Measurements from ENCODE around the gene RXFP4.
"Not testable (repeated sequence)": the region's sequence is repeated elsewhere in the genome, so short reads cannot be mapped to it uniquely, and the experiment has no call there.

The RXFP4 gene

GRCh38 chr1:155940993-155941844 is at the start of gene RXFP4:
Gene RXFP4, plus strand, starts transcription at chr1:155941638. Its CDS starts 72 bp downstream, at chr1:155941710.
- no peak for TF ChIP-seq CTCF (conservative IDR thresholded peaks at IDR 0.05)
- peak within 1 kb of the TSS; percentile 98 for H3K27ac ChIP-seq

GRCh38 chr1:155892796-155893195 is 48.6 kb upstream of the RXFP4 start:
- H3K27ac ChIP-seq: no peak overlapping the region
- TF ChIP-seq CTCF (conservative IDR thresholded peaks at IDR 0.05): no peak

- no peak overlapping the region for H3K27ac ChIP-seq
- TF ChIP-seq CTCF (conservative IDR thresholded peaks at IDR 0.05): no peak
Observed at GRCh38 chr1:155893389-155894142, 47.9 kb upstream of the RXFP4 start.

DNA sequence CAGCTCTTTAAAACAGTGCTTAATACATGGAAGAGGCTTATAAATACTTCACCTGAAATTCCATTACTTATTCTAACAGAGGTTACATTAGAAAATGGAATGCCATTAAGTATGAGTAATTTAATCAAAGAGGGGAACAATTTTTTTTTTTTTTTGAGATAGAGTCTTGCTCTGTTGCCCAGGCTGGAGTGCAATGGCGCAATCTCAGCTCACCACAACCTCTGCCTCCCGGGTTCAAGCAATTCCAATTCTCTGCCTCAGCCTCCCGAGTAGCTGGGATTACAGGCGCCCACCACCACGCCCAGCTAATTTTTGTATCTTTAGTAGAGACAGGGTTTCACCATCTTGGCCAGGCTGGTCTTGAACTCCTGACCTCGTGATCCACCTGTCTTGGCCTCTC is 45.8 kb upstream of the RXFP4 start:
- H3K27ac ChIP-seq: not testable (repeated sequence)

DNA sequence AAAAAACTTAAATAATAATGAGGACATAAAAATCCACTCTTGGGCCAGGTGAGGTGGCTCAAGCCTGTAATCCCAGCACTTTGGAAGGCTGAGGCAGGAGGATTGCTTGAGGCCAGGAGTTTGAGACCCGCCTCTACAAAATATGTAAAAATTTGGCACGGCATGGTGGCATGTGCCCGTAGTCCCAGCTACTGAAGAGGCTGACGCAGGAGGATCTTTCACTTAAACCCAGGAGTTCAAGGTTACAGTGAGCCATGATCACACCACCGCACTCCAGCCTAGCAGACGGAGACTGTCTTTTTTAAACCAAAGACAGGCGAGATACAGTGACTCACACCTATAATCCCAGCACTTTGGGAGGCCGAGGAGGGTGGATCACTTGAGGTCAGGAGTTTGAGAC is 45.0 kb upstream of the RXFP4 start:
- not testable (repeated sequence) for H3K27ac ChIP-seq

- no peak overlapping the region for H3K27ac ChIP-seq
- TF ChIP-seq CTCF (conservative IDR thresholded peaks at IDR 0.05): no peak
Observed at GRCh38 chr1:155897746-155898145, 43.7 kb upstream of the RXFP4 start.

DNA sequence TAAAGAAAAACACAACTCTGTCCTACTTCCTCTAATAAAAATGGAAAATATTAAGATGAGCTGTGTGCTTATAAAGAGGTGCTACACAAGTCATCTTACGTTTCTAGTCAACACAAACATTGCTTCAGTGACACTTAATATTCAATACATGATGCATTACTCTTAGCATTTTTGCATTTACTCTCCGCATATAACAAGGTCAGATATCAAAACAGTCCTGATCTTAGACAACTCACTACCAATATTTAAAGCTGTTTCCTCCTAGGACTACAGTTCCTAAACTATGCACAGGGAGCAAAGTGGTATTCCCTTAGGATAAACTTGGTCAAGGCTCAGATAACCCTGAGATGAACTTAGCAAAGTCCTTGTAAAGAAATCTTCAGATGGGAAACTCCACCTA is 42.5 kb upstream of the RXFP4 start:
- no peak overlapping the region for H3K27ac ChIP-seq
- no peak for TF ChIP-seq CTCF (conservative IDR thresholded peaks at IDR 0.05)

DNA sequence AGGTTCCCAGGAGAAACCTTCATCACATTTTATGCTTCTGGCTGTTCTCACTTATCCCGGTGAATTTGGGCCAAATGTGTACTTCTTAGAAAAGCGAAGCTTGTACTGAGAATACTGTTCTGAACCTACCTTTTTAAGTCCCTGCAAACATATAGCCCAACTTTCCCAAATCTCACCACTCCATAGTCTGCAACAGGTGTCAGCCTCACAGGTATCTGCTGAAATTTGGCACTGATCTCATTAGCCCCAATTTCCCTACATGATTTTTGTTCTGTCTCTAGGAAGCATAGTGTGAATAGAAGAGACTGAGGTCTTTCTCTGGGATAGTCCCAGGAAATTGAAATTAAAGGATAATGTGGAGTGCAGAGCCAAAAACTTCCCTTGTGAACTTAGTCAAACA is 41.8 kb upstream of the RXFP4 start:
- no peak for TF ChIP-seq CTCF (conservative IDR thresholded peaks at IDR 0.05)
- H3K27ac ChIP-seq: no peak overlapping the region
